Progenitor cell of endocrine pancreas (in vitro differentiated cells): ENCODE measurements around the gene BACH2. TPM values are rescaled to one million over a fixed set of nuclear protein-coding genes. Genes with fewer than 3 reads are reported as not detected.

Source experiments
- DNase-seq: peaks from one replicate; pipeline ENCODE4 v3.0.0; 2021; ENCODE audit warnings: low spot score; ENCODE audit not compliant: unreplicated experiment
- H3K27ac Mint-ChIP-seq: 2 replicates; pipeline ENCODE4 v1.8.0; 2021; ENCODE audit warnings: mild to moderate bottlenecking, moderate library complexity, mixed read lengths
- H3K27me3 Mint-ChIP-seq: 2 replicates; pipeline ENCODE4 v1.8.0; 2021; ENCODE audit warnings: mixed read lengths
- H3K36me3 Mint-ChIP-seq: 2 replicates; pipeline ENCODE4 v1.8.0; 2022; ENCODE audit warnings: mixed read lengths; ENCODE audit not compliant: insufficient read depth
- H3K4me1 Mint-ChIP-seq: 2 replicates; pipeline ENCODE4 v1.8.0; 2021; ENCODE audit warnings: low read depth, mixed read lengths
- H3K4me3 Mint-ChIP-seq: 2 replicates; pipeline ENCODE4 v1.8.0; 2021; ENCODE audit warnings: low read depth, mild to moderate bottlenecking, moderate library complexity, mixed read lengths
- H3K9me3 Mint-ChIP-seq: 2 replicates; pipeline ENCODE4 v1.8.0; 2021; ENCODE audit warnings: low read depth, mixed read lengths
- CTCF ChIP-seq: fragments of 200-600 bp; sonication (generic); IDR thresholded peaks from one replicate; pipeline ENCODE4 v1.5.0; 2021; ENCODE audit warnings: antibody characterized with exemption, mild to moderate bottlenecking; ENCODE audit not compliant: unreplicated experiment
- total RNA-seq: library from RNA; stranded (reverse); gene quantifications from 2 replicates; pipeline ENCODE4 v1.2.1, GENCODE V29; 2021

Gene BACH2
- total RNA-seq, 1 donor from 2014 or later = 11.2 TPM

- Mint-ChIP-seq H3K4me3 (no peak overlapping the region), H3K36me3 (peaks cover 1% of the 10 kb centered on the region), H3K27ac (no peak overlapping the region), H3K4me1 (no peaks in the 10 kb centered on the region), H3K9me3 (no peaks in the 10 kb centered on the region), H3K27me3 (no peaks in the 10 kb centered on the region)
- DNase-seq = no peak
- no peak for TF ChIP-seq CTCF
Measured at GRCh38 chr6:90249458-90249857, 47.2 kb downstream of the BACH2 start.

GRCh38 chr6:90249034-90249433 is 47.6 kb downstream of the BACH2 start:
- Mint-ChIP-seq H3K9me3 (no peaks in the 10 kb centered on the region), H3K4me1 (no peaks in the 10 kb centered on the region), H3K27me3 (no peaks in the 10 kb centered on the region), H3K36me3 (peaks cover 1% of the 10 kb centered on the region), H3K4me3 (no peak overlapping the region), H3K27ac (no peak overlapping the region)
- no peak for TF ChIP-seq CTCF
- no peak for DNase-seq

- no peaks in the 10 kb centered on the region for H3K27me3 Mint-ChIP-seq
- no peaks in the 10 kb centered on the region for H3K9me3 Mint-ChIP-seq
- no peaks in the 10 kb centered on the region for H3K4me1 Mint-ChIP-seq
- no peak for TF ChIP-seq CTCF
- no peak overlapping the region for H3K27ac Mint-ChIP-seq
- no peak overlapping the region for H3K4me3 Mint-ChIP-seq
- H3K36me3 Mint-ChIP-seq = peaks cover 1% of the 10 kb centered on the region
- no peak for DNase-seq
Measured at GRCh38 chr6:90247262-90247661, 49.4 kb downstream of the BACH2 start.

- no peaks in the 10 kb centered on the region for H3K9me3 Mint-ChIP-seq
- no peaks in the 10 kb centered on the region for H3K27me3 Mint-ChIP-seq
- no peak for DNase-seq
- peaks cover 20% of the 10 kb centered on the region for H3K4me1 Mint-ChIP-seq
- no peak overlapping the region for H3K4me3 Mint-ChIP-seq
- H3K27ac Mint-ChIP-seq = no peak overlapping the region
- no peak for TF ChIP-seq CTCF
- H3K36me3 Mint-ChIP-seq = no peaks in the 10 kb centered on the region
Measured at GRCh38 chr6:90241229-90241880, 55.3 kb downstream of the BACH2 start.

GRCh38 chr6:90238496-90239266 is 58.0 kb downstream of the BACH2 start:
- Mint-ChIP-seq H3K4me3 (no peak overlapping the region), H3K9me3 (no peaks in the 10 kb centered on the region), H3K36me3 (no peaks in the 10 kb centered on the region), H3K27ac (peak overlapping the region; percentile 48), H3K4me1 (peaks cover 23% of the 10 kb centered on the region), H3K27me3 (no peaks in the 10 kb centered on the region)
- no peak for TF ChIP-seq CTCF
- no peak for DNase-seq
